Activated T-cell treated with anti-CD3 and anti-CD28 coated beads, Interleukin-2, amount 50 U/mL, for 4 hours (primary cell): ENCODE data around the gene MAST2. TPM values are rescaled to one million over a fixed set of nuclear protein-coding genes. Genes with fewer than 3 reads are reported as not detected.
"Not testable (repeated sequence)": the region's sequence is repeated elsewhere in the genome, so short reads cannot be mapped to it uniquely, and the experiment has no call there.

ENCODE experiments used
- ATAC-seq, 2 donors: fragments of 200-7000 bp; cut with Tn5 transposase; one replicate each; pipeline ENCODE4 v1.10.0; 2021
- DNase-seq: peaks from one replicate; pipeline ENCODE4 v3.0.0-alpha.2; 2020
- H3K27me3 Mint-ChIP-seq: one replicate; pipeline ENCODE4 v1.8.0; 2021; ENCODE audit warnings: low read depth, mixed read lengths
- H3K36me3 Mint-ChIP-seq: one replicate; pipeline ENCODE4 v1.8.0; 2022; ENCODE audit warnings: mixed read lengths; ENCODE audit not compliant: insufficient read depth
- H3K4me1 Mint-ChIP-seq: one replicate; pipeline ENCODE4 v1.8.0; 2021; ENCODE audit warnings: low read depth, mixed read lengths
- H3K4me3 Mint-ChIP-seq: one replicate; pipeline ENCODE4 v1.8.0; 2021; ENCODE audit warnings: mild to moderate bottlenecking, moderate library complexity, mixed read lengths
- H3K9me3 Mint-ChIP-seq: one replicate; pipeline ENCODE4 v1.8.0; 2021; ENCODE audit warnings: mixed read lengths
- total RNA-seq, 3 donors: library from RNA; stranded (reverse); gene quantifications; one replicate each; pipeline ENCODE4 v1.2.1, GENCODE V29; 2021

The MAST2 gene
- total RNA-seq, 3 donors from 2014 or later, result 15.7 to 19.3 (median 17.6) TPM

- peaks cover 5% of the 10 kb centered on the region for H3K9me3 Mint-ChIP-seq
- H3K4me1 Mint-ChIP-seq, result no peaks in the 10 kb centered on the region
- ATAC-seq, result no peak
- no peaks in the 10 kb centered on the region for H3K36me3 Mint-ChIP-seq
- H3K4me3 Mint-ChIP-seq, result no peak overlapping the region
- DNase-seq, result no peak
- H3K27me3 Mint-ChIP-seq, result no peaks in the 10 kb centered on the region
Observed at GRCh38 chr1:46053734-46054133, 250.3 kb downstream of the MAST2 start.

DNA sequence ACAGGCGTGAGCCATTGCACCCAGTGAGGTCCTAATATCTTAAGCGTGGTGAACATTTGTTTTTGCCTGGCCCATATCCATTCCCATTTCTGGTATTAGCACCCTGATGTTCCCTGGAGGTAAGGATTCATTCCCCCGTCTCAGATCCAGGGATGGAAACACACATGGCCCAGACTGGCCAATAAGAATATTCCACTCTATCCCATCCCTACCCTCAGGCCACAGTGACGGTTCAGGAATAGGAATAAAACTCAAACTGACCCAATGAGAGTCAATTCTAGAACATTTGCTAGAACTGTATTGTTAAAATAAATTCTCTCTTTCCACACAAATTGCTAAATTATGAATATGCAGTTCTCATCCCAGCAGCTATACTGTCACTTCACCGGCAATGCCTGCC, 252.9 kb downstream of the MAST2 start:
- Mint-ChIP-seq H3K9me3 (peaks cover 5% of the 10 kb centered on the region), H3K4me1 (no peaks in the 10 kb centered on the region), H3K36me3 (no peaks in the 10 kb centered on the region), H3K27me3 (no peaks in the 10 kb centered on the region), H3K4me3 (no peak overlapping the region)
- no peak for DNase-seq
- ATAC-seq, result no peak

- not testable (repeated sequence) for H3K9me3 Mint-ChIP-seq, DNase-seq, H3K4me3 Mint-ChIP-seq, H3K27me3 Mint-ChIP-seq, ATAC-seq, H3K4me1 Mint-ChIP-seq, H3K36me3 Mint-ChIP-seq
Observed at GRCh38 chr1:46057215-46057614, 253.8 kb downstream of the MAST2 start.

DNA sequence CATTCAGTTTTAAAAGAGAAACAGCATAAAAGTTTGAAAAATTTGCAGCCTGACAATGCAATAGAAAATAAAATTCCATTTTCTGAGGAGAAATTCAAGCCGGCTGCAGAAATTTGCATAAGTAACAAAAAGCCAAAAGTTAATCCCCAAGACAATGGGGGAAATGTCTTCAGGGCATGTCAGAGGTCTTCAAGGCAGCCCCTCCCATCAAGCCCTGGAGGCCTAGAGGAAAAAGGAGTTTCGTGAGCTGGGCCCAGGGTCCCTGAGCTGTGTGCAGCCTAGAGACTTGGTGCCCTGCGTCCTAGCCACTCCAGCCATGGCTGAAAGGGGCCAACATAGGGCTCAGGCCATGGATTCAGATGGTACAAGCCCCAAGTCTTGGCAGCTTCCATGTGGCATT, 254.4 kb downstream of the MAST2 start:
- Mint-ChIP-seq H3K4me3 (no peak overlapping the region), H3K4me1 (peaks cover 6% of the 10 kb centered on the region), H3K36me3 (peaks cover 2% of the 10 kb centered on the region), H3K27me3 (no peaks in the 10 kb centered on the region), H3K9me3 (peaks cover 5% of the 10 kb centered on the region)
- ATAC-seq, result no peak
- no peak for DNase-seq

DNA sequence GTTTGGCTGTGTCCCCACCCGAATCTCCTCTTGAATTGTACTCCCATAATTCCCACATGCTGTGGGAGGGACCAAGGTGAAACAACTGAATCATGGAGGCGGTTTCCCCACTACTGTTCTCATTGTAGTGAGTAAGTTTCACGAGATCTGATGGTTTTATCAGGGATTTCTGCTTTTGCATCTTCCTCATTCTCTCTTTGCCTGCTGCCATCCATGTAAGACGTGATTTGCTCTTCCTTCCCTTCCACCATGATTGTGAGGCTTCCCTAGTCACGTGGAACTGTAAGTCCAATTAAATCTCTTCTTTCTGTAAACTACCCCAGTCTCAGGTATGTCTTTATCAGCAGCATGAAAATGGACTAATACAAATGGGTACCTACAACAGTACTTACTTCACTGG, 255.5 kb downstream of the MAST2 start:
- DNase-seq (no peak), ATAC-seq (no peak)
- Mint-ChIP-seq H3K36me3 (peaks cover 2% of the 10 kb centered on the region), H3K9me3 (peaks cover 5% of the 10 kb centered on the region), H3K27me3 (no peaks in the 10 kb centered on the region), H3K4me3 (no peak overlapping the region), H3K4me1 (peaks cover 14% of the 10 kb centered on the region)

GRCh38 chr1:46061146-46061545, 257.7 kb downstream of the MAST2 start:
- peaks cover 26% of the 10 kb centered on the region for H3K4me1 Mint-ChIP-seq
- H3K9me3 Mint-ChIP-seq, result peaks cover 5% of the 10 kb centered on the region
- H3K36me3 Mint-ChIP-seq, result peaks cover 2% of the 10 kb centered on the region
- no peak for DNase-seq
- H3K27me3 Mint-ChIP-seq, result no peaks in the 10 kb centered on the region
- no peak overlapping the region for H3K4me3 Mint-ChIP-seq
- no peak for ATAC-seq

- peak; percentile 8 for DNase-seq
- Mint-ChIP-seq H3K36me3 (peaks cover 2% of the 10 kb centered on the region), H3K4me1 (peaks cover 26% of the 10 kb centered on the region), H3K4me3 (no peak overlapping the region), H3K9me3 (no peaks in the 10 kb centered on the region), H3K27me3 (no peaks in the 10 kb centered on the region)
- peak; percentile 43 to 54 for ATAC-seq
Observed at GRCh38 chr1:46062651-46063319, 259.4 kb downstream of the MAST2 start.

- no peaks in the 10 kb centered on the region for H3K9me3 Mint-ChIP-seq
- no peaks in the 10 kb centered on the region for H3K27me3 Mint-ChIP-seq
- H3K4me1 Mint-ChIP-seq, result peaks cover 26% of the 10 kb centered on the region
- H3K4me3 Mint-ChIP-seq, result no peak overlapping the region
- ATAC-seq, result no peak
- H3K36me3 Mint-ChIP-seq, result peaks cover 2% of the 10 kb centered on the region
- DNase-seq, result no peak
Observed at GRCh38 chr1:46064708-46065107, 261.3 kb downstream of the MAST2 start.

- Mint-ChIP-seq H3K4me3 (no peak overlapping the region), H3K27me3 (no peaks in the 10 kb centered on the region), H3K9me3 (no peaks in the 10 kb centered on the region), H3K4me1 (peaks cover 26% of the 10 kb centered on the region), H3K36me3 (peaks cover 2% of the 10 kb centered on the region)
- ATAC-seq (peak; percentile 46 to 63), DNase-seq (no peak)
Observed at GRCh38 chr1:46065405-46065804, 262.0 kb downstream of the MAST2 start.

DNA sequence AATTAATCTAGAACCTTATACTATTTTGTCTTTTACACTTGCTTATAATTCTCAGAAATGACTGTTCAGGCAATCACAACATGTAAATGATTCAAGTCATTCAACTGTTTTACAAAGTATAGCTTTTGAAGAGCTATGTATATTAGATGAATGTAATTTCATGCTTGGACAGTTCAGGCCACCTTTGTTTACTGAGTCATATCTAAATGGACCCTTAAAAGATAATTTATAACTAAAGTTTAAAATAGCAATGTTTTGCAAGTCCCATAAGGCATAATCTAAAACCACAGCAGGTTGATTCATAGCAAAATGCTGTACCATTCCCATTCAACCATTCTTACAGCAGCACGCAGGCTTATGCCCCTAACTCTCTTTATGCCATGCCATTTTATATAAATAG, 264.2 kb downstream of the MAST2 start:
- no peak overlapping the region for H3K4me3 Mint-ChIP-seq
- no peaks in the 10 kb centered on the region for H3K36me3 Mint-ChIP-seq
- no peaks in the 10 kb centered on the region for H3K9me3 Mint-ChIP-seq
- peaks cover 22% of the 10 kb centered on the region for H3K4me1 Mint-ChIP-seq
- H3K27me3 Mint-ChIP-seq, result no peaks in the 10 kb centered on the region
- ATAC-seq (no peak), DNase-seq (no peak)

DNA sequence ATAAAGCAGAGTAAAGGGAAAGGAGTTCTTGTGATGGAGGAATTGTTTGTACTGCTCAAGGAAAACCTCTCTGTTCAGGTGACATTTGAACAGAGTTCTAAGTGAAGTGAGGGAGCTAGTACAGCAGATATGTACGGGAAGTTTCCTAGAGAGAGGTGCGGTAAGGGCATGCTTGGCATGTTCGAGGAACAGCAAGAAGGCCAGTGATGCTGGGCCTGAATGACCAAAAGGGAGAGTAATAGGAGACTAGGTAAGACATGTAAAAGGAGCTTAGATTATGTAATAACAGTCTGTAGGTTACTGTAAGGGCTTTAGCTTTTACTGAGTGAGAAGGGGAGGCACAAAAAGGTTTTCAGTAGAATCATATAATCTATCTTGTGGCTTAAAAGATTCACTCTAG, 265.1 kb downstream of the MAST2 start:
- DNase-seq, result no peak
- Mint-ChIP-seq H3K4me3 (no peak overlapping the region), H3K4me1 (peaks cover 14% of the 10 kb centered on the region), H3K27me3 (no peaks in the 10 kb centered on the region), H3K36me3 (no peaks in the 10 kb centered on the region), H3K9me3 (no peaks in the 10 kb centered on the region)
- no peak for ATAC-seq

DNA sequence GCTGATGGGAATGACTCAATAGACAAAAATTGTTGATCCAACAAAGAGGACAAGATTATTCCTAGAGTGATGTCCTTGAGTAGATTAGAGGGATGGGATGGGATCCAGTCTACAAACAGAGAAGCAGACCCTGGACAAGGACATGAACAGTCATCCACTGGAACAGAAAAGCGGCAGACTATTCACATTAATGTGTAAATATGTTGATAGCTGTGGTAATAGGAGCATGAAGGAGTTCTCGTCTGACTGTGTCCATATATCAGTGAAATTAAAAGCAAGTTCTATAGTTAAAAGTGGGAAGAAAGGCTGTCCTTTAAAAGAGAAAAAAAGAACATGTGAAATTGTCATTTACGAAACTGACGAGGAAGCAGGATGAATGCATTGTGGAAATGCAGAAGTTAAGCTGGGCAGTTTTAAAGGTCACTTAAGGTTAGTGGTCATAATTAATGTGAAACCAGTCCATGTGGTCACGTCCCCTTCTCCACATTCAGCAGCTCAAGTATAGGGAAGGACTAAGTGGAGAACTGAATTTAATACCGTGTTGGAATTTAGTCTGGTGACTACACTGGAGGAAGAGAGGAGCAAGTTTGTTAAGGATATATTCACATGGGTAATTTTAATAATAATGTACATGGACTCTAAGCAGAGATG, 266.9 kb downstream of the MAST2 start:
- H3K36me3 Mint-ChIP-seq, result no peaks in the 10 kb centered on the region
- no peaks in the 10 kb centered on the region for H3K9me3 Mint-ChIP-seq
- peaks cover 4% of the 10 kb centered on the region for H3K4me1 Mint-ChIP-seq
- no peaks in the 10 kb centered on the region for H3K27me3 Mint-ChIP-seq
- no peak overlapping the region for H3K4me3 Mint-ChIP-seq
- ATAC-seq, result no peak
- DNase-seq, result no peak

- ATAC-seq, result no peak
- no peak for DNase-seq
- Mint-ChIP-seq H3K9me3 (no peaks in the 10 kb centered on the region), H3K36me3 (no peaks in the 10 kb centered on the region), H3K4me1 (no peaks in the 10 kb centered on the region), H3K27me3 (no peaks in the 10 kb centered on the region), H3K4me3 (no peak overlapping the region)
Observed at GRCh38 chr1:46072975-46073374, 269.6 kb downstream of the MAST2 start.

DNA sequence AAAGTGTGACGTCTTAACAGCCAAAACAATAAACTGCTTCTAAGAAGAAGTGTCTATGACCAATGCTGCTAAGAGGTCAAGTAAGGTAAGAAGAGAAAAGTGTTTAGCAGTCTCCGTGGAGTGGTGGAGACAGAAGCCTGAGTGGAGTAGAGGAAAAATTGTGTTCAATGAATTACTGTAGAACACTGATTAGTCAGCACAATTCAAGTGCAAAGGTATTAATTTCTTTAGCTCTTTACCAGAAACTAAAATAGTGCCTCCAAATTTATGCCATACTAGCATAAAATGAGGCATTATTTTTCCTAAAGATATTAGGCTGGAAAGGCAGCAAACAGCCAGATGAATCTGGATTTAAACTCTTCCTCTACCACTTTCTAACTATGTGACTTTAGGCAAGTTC, 272.9 kb downstream of the MAST2 start:
- no peak for DNase-seq
- Mint-ChIP-seq H3K9me3 (no peaks in the 10 kb centered on the region), H3K36me3 (no peaks in the 10 kb centered on the region), H3K4me1 (no peaks in the 10 kb centered on the region), H3K4me3 (no peak overlapping the region), H3K27me3 (no peaks in the 10 kb centered on the region)
- no peak for ATAC-seq

DNA sequence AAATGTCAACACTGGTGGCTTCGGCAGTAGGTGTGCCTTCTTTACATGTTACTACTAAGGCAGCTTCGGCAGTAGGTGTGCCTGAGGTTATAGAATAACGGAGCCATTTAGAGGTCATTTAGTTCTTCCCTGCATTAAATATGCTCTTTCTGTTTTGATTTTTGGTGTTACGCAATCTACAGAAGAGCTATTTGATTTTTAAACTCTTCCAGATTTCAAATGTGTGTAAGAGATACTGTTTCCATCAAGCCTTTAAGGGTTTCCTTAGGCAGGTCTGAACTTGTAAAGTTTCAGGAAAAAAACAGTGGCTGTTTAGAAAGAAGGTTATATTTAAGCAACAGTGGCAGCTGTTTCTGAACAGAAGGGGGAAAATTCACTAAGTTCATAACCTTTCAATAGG, 274.2 kb downstream of the MAST2 start:
- H3K4me3 Mint-ChIP-seq, result no peak overlapping the region
- ATAC-seq (no peak), DNase-seq (no peak)
- H3K27me3 Mint-ChIP-seq, result no peaks in the 10 kb centered on the region
- no peaks in the 10 kb centered on the region for H3K9me3 Mint-ChIP-seq
- H3K36me3 Mint-ChIP-seq, result no peaks in the 10 kb centered on the region
- H3K4me1 Mint-ChIP-seq, result no peaks in the 10 kb centered on the region
